ENCODE results near the gene CCDC34. TPM values are rescaled to one million over a fixed set of nuclear protein-coding genes. Genes with fewer than 3 reads are reported as not detected.

CCDC34 gene
- total and polyA plus RNA-seq, 2 experiments from 2014 or later = 10.1 to 56.0 TPM

- Histone ChIP-seq H3K9me2 (ENCODE audit: insufficient read depth) (no peaks in the 10 kb centered on the region), H3F3A (replicated peaks; ENCODE audit: low read depth) (no peaks in the 10 kb centered on the region), H4K20me1 (replicated peaks; ENCODE audit: insufficient read depth) (peaks cover 22% of the 10 kb centered on the region), H2AFZ (no peak overlapping the region), H3K36me3 (ENCODE audit: insufficient read depth) (no peaks in the 10 kb centered on the region), H3K79me2 (replicated peaks; ENCODE audit: insufficient read depth) (peaks cover 66% of the 10 kb centered on the region), H3K27ac (ENCODE audit: low read depth) (no peak overlapping the region), H3K4me2 (no peak overlapping the region), H3K4me3 (no peak overlapping the region), H3K27me3 (ENCODE audit: insufficient read depth) (no peaks in the 10 kb centered on the region), H3K4me1 (ENCODE audit: insufficient read depth) (peaks cover 18% of the 10 kb centered on the region)
- Mint-ChIP-seq H3K4me1 (peaks cover 26% of the 10 kb centered on the region), H3K4me3 (no peak overlapping the region), H3K27ac (no peak overlapping the region), H3K36me3 (ENCODE audit: low read depth) (no peaks in the 10 kb centered on the region), H3K27me3 (ENCODE audit: insufficient read depth, low read depth, poor library complexity) (no peaks in the 10 kb centered on the region), H3K9me3 (no peaks in the 10 kb centered on the region)
- TF ChIP-seq NANOG (IDR thresholded peaks at IDR 0.05; ENCODE audit: borderline replicate concordance) = no peak
- TF ChIP-seq JUNB (IDR thresholded peaks at IDR 0.05; ENCODE audit: unreplicated experiment) = no peak
- no peak for TF ChIP-seq POLR2AphosphoS5 (IDR thresholded peaks at IDR 0.05; ENCODE audit: low read depth)
- TF ChIP-seq EZH2 (IDR thresholded peaks at IDR 0.05; ENCODE audit: low read depth, unreplicated experiment) = no peak
- TF ChIP-seq ETS1 (IDR thresholded peaks at IDR 0.05) = no peak
- TF ChIP-seq CREB1 (CRISPR knock-in tag; IDR thresholded peaks at IDR 0.05; ENCODE audit: low read depth) = no peak
- TF ChIP-seq ZNF114 (CRISPR knock-in tag; IDR thresholded peaks at IDR 0.05) = no peak
- TF ChIP-seq STAT1 (IDR thresholded peaks at IDR 0.05; ENCODE audit: unreplicated experiment) = no peak
- no peak for DNase-seq (ENCODE audit: low spot score)
- ATAC-seq = no peak
Measured at GRCh38 chr11:27411328-27411727, 48.3 kb upstream of the CCDC34 start.

- H3K4me1 Mint-ChIP-seq = peaks cover 17% of the 10 kb centered on the region
- Histone ChIP-seq H3K27ac (ENCODE audit: low read depth) (no peak overlapping the region), H3K36me3 (ENCODE audit: insufficient read depth) (no peaks in the 10 kb centered on the region), H2AFZ (no peak overlapping the region), H3F3A (replicated peaks; ENCODE audit: low read depth) (no peaks in the 10 kb centered on the region), H3K4me3 (no peak overlapping the region), H3K4me2 (no peak overlapping the region), H4K20me1 (replicated peaks; ENCODE audit: insufficient read depth) (peaks cover 13% of the 10 kb centered on the region), H3K27me3 (ENCODE audit: insufficient read depth) (no peaks in the 10 kb centered on the region), H3K79me2 (replicated peaks; ENCODE audit: insufficient read depth) (peaks cover 65% of the 10 kb centered on the region), H3K9me2 (ENCODE audit: insufficient read depth) (no peaks in the 10 kb centered on the region), H3K4me1 (ENCODE audit: insufficient read depth) (peaks cover 7% of the 10 kb centered on the region; the same call in 1 of the 2 replicates)
- H3K27ac Mint-ChIP-seq = no peak overlapping the region
- H3K9me3 Mint-ChIP-seq = no peaks in the 10 kb centered on the region
- ATAC-seq (no peak), DNase-seq (ENCODE audit: low spot score) (no peak)
- no peak overlapping the region for H3K4me3 Mint-ChIP-seq
- H3K36me3 Mint-ChIP-seq (ENCODE audit: low read depth) = no peaks in the 10 kb centered on the region
- no peaks in the 10 kb centered on the region for H3K27me3 Mint-ChIP-seq (ENCODE audit: insufficient read depth, low read depth, poor library complexity)
- TF ChIP-seq ZNF462 (CRISPR knock-in tag; IDR thresholded peaks at IDR 0.05) (no peak), REST (IDR thresholded peaks at IDR 0.05; ENCODE audit: unreplicated experiment) (no peak), ETS1 (IDR thresholded peaks at IDR 0.05) (no peak), ZNF331 (CRISPR knock-in tag; IDR thresholded peaks at IDR 0.05; ENCODE audit: low read depth) (no peak), CREB1 (CRISPR knock-in tag; IDR thresholded peaks at IDR 0.05; ENCODE audit: low read depth) (no peak), ZNF114 (CRISPR knock-in tag; IDR thresholded peaks at IDR 0.05) (no peak)
Measured at GRCh38 chr11:27410272-27410671, 47.3 kb upstream of the CCDC34 start.

Measured in GM23338 (cell line).